Activated CD8-positive, alpha-beta T cell treated with anti-CD3 and anti-CD28 coated beads, Interleukin-2, amount 10 ng/mL, durations not matched to agents 7 days and 5 days (primary cell): ENCODE results near the gene FHIT. TPM values are rescaled to one million over a fixed set of nuclear protein-coding genes. Genes with fewer than 3 reads are reported as not detected.
"Not testable (repeated sequence)": the region's sequence is repeated elsewhere in the genome, so short reads cannot be mapped to it uniquely, and the experiment has no call there.

Experiments
- ATAC-seq: fragments of 150-1000 bp; cut with Tn5 transposase; one replicate; pipeline ENCODE4 v1.10.0; 2021; ENCODE audit warnings: moderate library complexity
- CTCF ChIA-PET: fragments of 350-600 bp; sonication (Branson Sonifier 250); formaldehyde crosslinking; loops from one replicate; lab custom pipeline; 2021; ENCODE audit warnings: antibody characterized with exemption; lab: Charles Lee
- POLR2A ChIA-PET: fragments of 350-600 bp; sonication (Branson Sonifier 250); formaldehyde crosslinking; loops from one replicate; lab custom pipeline; 2021; ENCODE audit warnings: antibody characterized with exemption; lab: Charles Lee
- DNase-seq: peaks from one replicate; pipeline ENCODE4 v3.0.0-alpha.2; 2020
- H3K27ac Mint-ChIP-seq: one replicate; pipeline ENCODE4 v1.8.0; 2021; ENCODE audit warnings: mild to moderate bottlenecking, mixed read lengths
- H3K27me3 Mint-ChIP-seq: one replicate; pipeline ENCODE4 v1.8.0; 2021; ENCODE audit warnings: low read depth, mixed read lengths
- H3K36me3 Mint-ChIP-seq: one replicate; pipeline ENCODE4 v1.8.0; 2021; ENCODE audit warnings: low read depth, mixed read lengths
- H3K4me1 Mint-ChIP-seq: one replicate; pipeline ENCODE4 v1.8.0; 2021; ENCODE audit warnings: low read depth, mixed read lengths
- H3K4me3 Mint-ChIP-seq: one replicate; pipeline ENCODE4 v1.8.0; 2021; ENCODE audit warnings: mild to moderate bottlenecking, mixed read lengths
- H3K9me3 Mint-ChIP-seq: one replicate; pipeline ENCODE4 v1.8.0; 2022; ENCODE audit warnings: mixed read lengths; ENCODE audit not compliant: insufficient read depth
- total RNA-seq, 2 experiments: library from RNA; stranded (reverse); gene quantifications; one replicate each; pipeline ENCODE4 v1.2.3, GENCODE V29; 2021

FHIT gene
- total RNA-seq, 2 experiments from 2014 or later: 4.8 TPM

DNA sequence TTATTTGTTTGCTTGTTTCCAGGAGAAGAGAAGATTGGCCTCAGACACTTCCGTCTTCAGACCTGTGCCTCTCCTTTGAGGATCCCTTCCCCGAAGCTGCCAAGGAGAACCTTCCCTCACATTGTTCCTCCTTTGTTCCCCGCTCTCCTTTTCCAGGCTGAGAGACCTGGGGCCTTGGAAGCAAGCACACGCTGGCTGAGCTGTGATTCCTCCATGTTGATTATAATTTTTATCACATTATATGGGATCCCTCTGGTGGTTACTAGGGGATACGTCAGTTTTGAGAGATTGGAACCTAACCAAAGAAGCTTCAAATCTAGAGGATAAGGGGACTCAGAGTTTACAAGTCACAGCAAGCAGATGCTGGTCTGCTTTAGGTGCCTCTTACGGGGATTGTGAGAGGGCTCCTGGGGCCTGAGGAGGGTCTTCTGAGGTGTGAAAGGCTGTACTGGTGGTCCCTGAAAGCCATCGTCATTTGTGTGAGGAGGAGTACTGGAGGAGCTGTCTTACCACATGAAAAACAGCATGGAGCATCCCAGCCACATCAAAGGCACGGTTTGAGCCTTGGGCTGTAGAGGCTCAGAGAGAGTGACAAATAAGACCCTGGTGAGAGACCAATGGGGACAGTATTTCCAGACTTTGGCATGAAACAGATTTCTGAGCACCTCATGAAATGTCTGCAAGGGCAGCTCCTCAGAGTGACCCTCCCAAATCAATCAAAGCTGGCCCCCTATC lies 1441.4 kb downstream of the FHIT start:
- ChIA-PET POLR2A (no interaction called here), CTCF (interaction anchor here (0.6 to 4.6 kb wide), 18 partner anchors 18 to 1572 kb away, joined by 3 to 41 read pairs (median 3); no protein-coding TSS in a partner anchor)
- DNase-seq (no peak), ATAC-seq (peak; percentile 19)
- H3K36me3 Mint-ChIP-seq: no peaks in the 10 kb centered on the region
- no peaks in the 10 kb centered on the region for H3K9me3 Mint-ChIP-seq
- H3K27me3 Mint-ChIP-seq: no peaks in the 10 kb centered on the region
- peak overlapping the region; percentile 22 for H3K27ac Mint-ChIP-seq
- H3K4me3 Mint-ChIP-seq: no peak overlapping the region
- peaks cover 10% of the 10 kb centered on the region for H3K4me1 Mint-ChIP-seq

- H3K27me3 Mint-ChIP-seq: no peaks in the 10 kb centered on the region
- H3K36me3 Mint-ChIP-seq: no peaks in the 10 kb centered on the region
- no peaks in the 10 kb centered on the region for H3K9me3 Mint-ChIP-seq
- CTCF ChIA-PET: interaction anchor here (0.9 to 4.6 kb wide), 9 partner anchors 36 to 496 kb away, joined by 3 to 41 read pairs (median 3); no protein-coding TSS in a partner anchor
- H3K4me3 Mint-ChIP-seq: no peak overlapping the region
- peaks cover 10% of the 10 kb centered on the region for H3K4me1 Mint-ChIP-seq
- POLR2A ChIA-PET: no interaction called here
- H3K27ac Mint-ChIP-seq: no peak overlapping the region
- DNase-seq (no peak), ATAC-seq (no peak)
These were observed 1442.2 kb downstream of the FHIT start for GRCh38 chr3:59809016-59809415.

GRCh38 chr3:59808446-59808845 lies 1442.8 kb downstream of the FHIT start:
- Mint-ChIP-seq H3K4me1 (peaks cover 10% of the 10 kb centered on the region), H3K27ac (no peak overlapping the region), H3K9me3 (no peaks in the 10 kb centered on the region), H3K4me3 (no peak overlapping the region), H3K36me3 (no peaks in the 10 kb centered on the region), H3K27me3 (no peaks in the 10 kb centered on the region)
- ATAC-seq (no peak), DNase-seq (no peak)
- POLR2A ChIA-PET: no interaction called here
- CTCF ChIA-PET: interaction anchor here (0.9 to 4.6 kb wide), 4 partner anchors 35 to 232 kb away, joined by 3 to 41 read pairs (median 7); no protein-coding TSS in a partner anchor

DNA sequence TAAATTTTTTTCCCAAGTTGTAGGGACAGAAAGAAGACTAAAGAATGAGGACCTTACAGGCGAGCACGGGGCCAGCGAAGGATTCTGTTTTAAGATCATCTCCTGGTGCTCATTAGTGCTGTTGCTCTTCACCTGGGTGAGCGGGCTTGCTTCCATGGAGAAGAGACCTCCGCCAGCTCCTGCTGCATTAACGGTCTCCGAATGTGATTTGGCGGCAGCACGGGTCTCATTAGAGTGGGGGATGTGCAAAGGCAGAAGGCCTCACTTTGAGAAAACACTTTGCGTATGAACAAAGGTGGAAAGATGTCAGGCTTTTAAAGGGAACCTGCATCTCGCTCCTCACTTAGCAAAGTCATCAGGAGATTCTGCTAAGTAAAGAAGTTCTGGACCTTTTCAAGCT lies 1448.0 kb downstream of the FHIT start:
- ATAC-seq (no peak), DNase-seq (no peak)
- peaks cover 10% of the 10 kb centered on the region for H3K4me1 Mint-ChIP-seq
- H3K4me3 Mint-ChIP-seq: no peak overlapping the region
- no peak overlapping the region for H3K27ac Mint-ChIP-seq
- no peaks in the 10 kb centered on the region for H3K9me3 Mint-ChIP-seq
- CTCF ChIA-PET: no interaction called here
- POLR2A ChIA-PET: no interaction called here
- no peaks in the 10 kb centered on the region for H3K27me3 Mint-ChIP-seq
- H3K36me3 Mint-ChIP-seq: no peaks in the 10 kb centered on the region

DNA sequence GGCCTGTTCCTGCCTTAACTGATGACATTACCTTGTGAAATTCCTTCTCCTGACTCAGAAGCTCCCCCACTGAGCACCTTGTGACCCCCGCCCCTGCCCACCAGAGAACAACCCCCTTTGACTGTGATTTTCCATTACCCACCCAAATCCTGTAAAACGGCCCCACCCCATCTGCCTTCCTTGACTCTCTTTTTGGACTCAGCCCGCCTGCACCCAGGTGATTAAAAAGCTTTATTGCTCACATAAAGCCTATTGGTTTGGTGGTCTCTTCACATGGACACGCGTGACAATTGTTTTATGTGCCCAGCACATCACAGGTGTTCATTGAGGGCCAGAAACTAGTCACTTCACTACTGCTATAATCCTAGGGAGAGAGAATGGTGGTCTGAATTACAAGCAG lies 1448.8 kb downstream of the FHIT start:
- ATAC-seq, H3K4me3 Mint-ChIP-seq, H3K27me3 Mint-ChIP-seq, DNase-seq, POLR2A ChIA-PET, H3K36me3 Mint-ChIP-seq, H3K9me3 Mint-ChIP-seq, H3K27ac Mint-ChIP-seq, CTCF ChIA-PET: not testable (repeated sequence)
- peaks cover 14% of the 10 kb centered on the region for H3K4me1 Mint-ChIP-seq

GRCh38 chr3:59802045-59802444 lies 1449.2 kb downstream of the FHIT start:
- ChIA-PET CTCF (no interaction called here), POLR2A (no interaction called here)
- DNase-seq (no peak), ATAC-seq (no peak)
- no peak overlapping the region for H3K27ac Mint-ChIP-seq
- H3K4me3 Mint-ChIP-seq: no peak overlapping the region
- no peaks in the 10 kb centered on the region for H3K9me3 Mint-ChIP-seq
- H3K36me3 Mint-ChIP-seq: no peaks in the 10 kb centered on the region
- H3K27me3 Mint-ChIP-seq: no peaks in the 10 kb centered on the region
- H3K4me1 Mint-ChIP-seq: peaks cover 14% of the 10 kb centered on the region

DNA sequence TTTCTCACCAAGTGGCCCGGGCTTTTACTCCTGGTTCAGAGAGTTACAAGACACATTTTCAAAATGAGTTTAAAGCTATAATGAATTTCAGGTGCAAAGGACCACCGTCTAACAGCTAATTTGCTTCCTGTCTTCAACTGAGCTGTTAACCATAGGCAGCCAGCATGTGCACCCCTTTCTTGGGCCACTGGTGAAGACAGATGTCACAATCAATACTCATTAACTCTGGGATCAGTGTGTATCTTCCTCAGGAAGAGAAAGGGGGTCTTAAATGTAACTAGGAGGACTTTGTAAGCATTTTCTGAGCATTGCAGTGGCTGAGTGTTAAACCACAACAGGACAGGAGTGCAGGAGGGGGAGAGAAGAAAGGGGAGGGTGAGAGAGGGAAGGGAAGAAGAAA lies 1450.8 kb downstream of the FHIT start:
- ChIA-PET CTCF (interaction anchor here (0.8 to 1.5 kb wide), 2 partner anchors 11 to 53 kb away, joined by 3 read pairs; no protein-coding TSS in a partner anchor), POLR2A (no interaction called here)
- ATAC-seq (no peak), DNase-seq (no peak)
- H3K4me1 Mint-ChIP-seq: peaks cover 14% of the 10 kb centered on the region
- H3K9me3 Mint-ChIP-seq: no peaks in the 10 kb centered on the region
- no peaks in the 10 kb centered on the region for H3K36me3 Mint-ChIP-seq
- no peaks in the 10 kb centered on the region for H3K27me3 Mint-ChIP-seq
- H3K27ac Mint-ChIP-seq: no peak overlapping the region
- no peak overlapping the region for H3K4me3 Mint-ChIP-seq

GRCh38 chr3:59798372-59799086 lies 1452.7 kb downstream of the FHIT start:
- Mint-ChIP-seq H3K36me3 (no peaks in the 10 kb centered on the region), H3K4me3 (no peak overlapping the region), H3K9me3 (no peaks in the 10 kb centered on the region), H3K4me1 (peaks cover 14% of the 10 kb centered on the region), H3K27me3 (no peaks in the 10 kb centered on the region), H3K27ac (no peak overlapping the region)
- ChIA-PET CTCF (no interaction called here), POLR2A (no interaction called here)
- ATAC-seq: no peak
- no peak for DNase-seq

GRCh38 chr3:59797533-59797932 lies 1453.7 kb downstream of the FHIT start:
- H3K27ac Mint-ChIP-seq: no peak overlapping the region
- peaks cover 14% of the 10 kb centered on the region for H3K4me1 Mint-ChIP-seq
- no peak overlapping the region for H3K4me3 Mint-ChIP-seq
- no peaks in the 10 kb centered on the region for H3K36me3 Mint-ChIP-seq
- H3K27me3 Mint-ChIP-seq: no peaks in the 10 kb centered on the region
- no peak for ATAC-seq
- DNase-seq: no peak
- H3K9me3 Mint-ChIP-seq: no peaks in the 10 kb centered on the region
- POLR2A ChIA-PET: no interaction called here
- CTCF ChIA-PET: no interaction called here

DNA sequence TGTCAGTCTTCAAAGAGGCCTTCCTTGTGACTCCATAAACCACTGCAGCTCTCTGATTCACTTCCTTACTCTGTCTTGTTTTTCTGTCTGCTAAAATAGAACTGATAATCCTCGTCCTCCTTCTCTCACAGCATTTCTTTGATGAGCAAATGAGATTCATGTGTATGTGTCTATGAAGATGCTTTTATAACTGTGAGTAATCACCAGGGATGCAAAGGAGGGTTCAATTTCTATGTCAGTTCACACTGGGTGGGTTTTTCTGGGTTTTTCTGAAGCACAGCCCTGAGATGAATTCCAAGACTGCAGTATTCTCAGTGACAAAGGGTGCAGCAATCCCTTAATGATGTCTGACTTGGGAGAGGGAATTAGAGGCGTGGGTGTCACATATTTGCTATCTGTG lies 1454.8 kb downstream of the FHIT start:
- H3K27me3 Mint-ChIP-seq: no peaks in the 10 kb centered on the region
- peaks cover 14% of the 10 kb centered on the region for H3K4me1 Mint-ChIP-seq
- DNase-seq (no peak), ATAC-seq (no peak)
- no peak overlapping the region for H3K27ac Mint-ChIP-seq
- CTCF ChIA-PET: no interaction called here
- H3K9me3 Mint-ChIP-seq: peaks cover 6% of the 10 kb centered on the region
- no peaks in the 10 kb centered on the region for H3K36me3 Mint-ChIP-seq
- POLR2A ChIA-PET: no interaction called here
- no peak overlapping the region for H3K4me3 Mint-ChIP-seq

DNA sequence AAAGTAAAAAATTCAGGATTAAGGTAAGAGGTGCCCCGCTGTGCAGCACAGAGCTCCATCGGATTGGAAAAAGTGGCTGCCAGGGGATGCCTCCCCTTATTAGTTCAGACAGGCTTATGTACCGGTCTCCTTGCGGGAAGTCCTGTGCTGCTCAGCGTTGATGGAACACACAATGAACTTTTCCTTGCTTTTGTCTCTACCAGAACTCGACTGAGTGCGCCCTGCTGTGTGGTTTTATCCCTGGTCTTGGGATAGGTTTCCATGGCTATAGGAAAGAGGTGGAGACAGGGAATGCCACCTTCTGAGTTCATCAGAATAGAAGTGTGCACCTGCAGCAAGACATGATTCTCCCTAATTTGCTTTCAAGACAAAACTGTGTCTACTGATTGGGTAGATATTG lies 1455.5 kb downstream of the FHIT start:
- H3K36me3 Mint-ChIP-seq: no peaks in the 10 kb centered on the region
- ChIA-PET POLR2A (no interaction called here), CTCF (no interaction called here)
- H3K4me1 Mint-ChIP-seq: peaks cover 18% of the 10 kb centered on the region
- no peaks in the 10 kb centered on the region for H3K27me3 Mint-ChIP-seq
- ATAC-seq (no peak), DNase-seq (no peak)
- no peak overlapping the region for H3K4me3 Mint-ChIP-seq
- peaks cover 9% of the 10 kb centered on the region for H3K9me3 Mint-ChIP-seq
- H3K27ac Mint-ChIP-seq: no peak overlapping the region

DNA sequence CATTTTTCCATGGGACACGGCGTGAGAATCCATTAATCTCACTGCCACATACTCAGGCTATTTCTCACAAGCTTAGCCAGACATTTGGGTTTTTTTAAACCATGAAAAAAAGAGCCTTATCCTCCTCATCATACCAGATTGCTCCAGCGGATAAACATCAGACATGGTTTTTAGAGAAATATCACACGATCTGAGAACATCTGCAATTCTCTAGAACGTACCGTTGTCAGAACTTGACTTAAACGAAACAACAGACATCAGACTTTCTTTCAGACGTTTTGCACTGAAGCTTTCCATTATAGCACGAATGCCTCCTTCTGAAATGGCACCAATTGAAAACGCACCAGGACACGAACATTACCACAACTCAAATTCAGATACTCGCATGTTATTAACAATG lies 1457.3 kb downstream of the FHIT start:
- Mint-ChIP-seq H3K27ac (no peak overlapping the region), H3K27me3 (no peaks in the 10 kb centered on the region), H3K4me1 (peaks cover 22% of the 10 kb centered on the region), H3K36me3 (no peaks in the 10 kb centered on the region), H3K9me3 (peaks cover 9% of the 10 kb centered on the region), H3K4me3 (no peak overlapping the region)
- no peak for DNase-seq
- ChIA-PET CTCF (interaction anchor here (1.5 kb wide), 2 partner anchors 64 to 480 kb away, joined by 3 read pairs; no protein-coding TSS in a partner anchor), POLR2A (no interaction called here)
- ATAC-seq: no peak
